HG02852 (cell line): Measurements from ENCODE around the gene ALDH4A1.

Experiments
- ATAC-seq: cut with Tn5 transposase; IDR thresholded peaks from one replicate; pipeline ENCODE4 v1.9.1; 2021; ENCODE audit warnings: mild to moderate bottlenecking, moderate library complexity; ENCODE audit not compliant: unreplicated experiment

The ALDH4A1 gene

GRCh38 chr1:18922848-18923755 lies 20.7 kb upstream of the ALDH4A1 start:
- no peak for ATAC-seq

- no peak for ATAC-seq
Measured at GRCh38 chr1:18922319-18922726, 20.0 kb upstream of the ALDH4A1 start.

- no peak for ATAC-seq
Measured at GRCh38 chr1:18921516-18922251, 19.3 kb upstream of the ALDH4A1 start.

GRCh38 chr1:18920931-18921330 lies 18.6 kb upstream of the ALDH4A1 start:
- no peak for ATAC-seq

- ATAC-seq: no peak
Measured at GRCh38 chr1:18919956-18920355, 17.6 kb upstream of the ALDH4A1 start.

GRCh38 chr1:18919197-18919905 lies 17.0 kb upstream of the ALDH4A1 start:
- no peak for ATAC-seq

GRCh38 chr1:18918417-18918816 lies 16.1 kb upstream of the ALDH4A1 start:
- no peak for ATAC-seq

- no peak for ATAC-seq
Measured at GRCh38 chr1:18917071-18917799, 14.9 kb upstream of the ALDH4A1 start.

GRCh38 chr1:18915341-18915740 lies 13.0 kb upstream of the ALDH4A1 start:
- ATAC-seq: no peak

- ATAC-seq: no peak
Measured at GRCh38 chr1:18913065-18913835, 10.9 kb upstream of the ALDH4A1 start.

- ATAC-seq: no peak
Measured at GRCh38 chr1:18912550-18912949, 10.2 kb upstream of the ALDH4A1 start.

- ATAC-seq: no peak
Measured at GRCh38 chr1:18908911-18909771, 6.8 kb upstream of the ALDH4A1 start.

GRCh38 chr1:18907917-18908845 lies 5.8 kb upstream of the ALDH4A1 start:
- no peak for ATAC-seq

- ATAC-seq: no peak
Measured at GRCh38 chr1:18907021-18907916, 4.9 kb upstream of the ALDH4A1 start.

GRCh38 chr1:18903291-18903756 lies 969 bp upstream of the ALDH4A1 start:
- ATAC-seq: no peak

GRCh38 chr1:18901952-18902522 lies 318 bp downstream of the ALDH4A1 start:
- no peak for ATAC-seq
